Lower leg skin (tissue), 3 donors: ENCODE measurements around the gene HSP90AB1.

Source experiments
- POLR2A ChIP-seq, 2 donors: fragments of 450-650 bp; IDR thresholded peaks; one replicate each; pipeline ENCODE4 v1.6.1; 2016 to 2017; ENCODE audit warnings: antibody characterized with exemption in 2 of 2, mild to moderate bottlenecking in 1 of 2, moderate library complexity in 1 of 2
- TF ChIP-seq, protein P1 (sequence below), 3 donors: fragments of 450-650 bp; IDR thresholded peaks; one replicate each; pipeline ENCODE4 v1.5.1; 2016; ENCODE audit warnings: antibody characterized with exemption in 3 of 3, mild to moderate bottlenecking in 3 of 3, moderate library complexity in 2 of 3

DNA sequence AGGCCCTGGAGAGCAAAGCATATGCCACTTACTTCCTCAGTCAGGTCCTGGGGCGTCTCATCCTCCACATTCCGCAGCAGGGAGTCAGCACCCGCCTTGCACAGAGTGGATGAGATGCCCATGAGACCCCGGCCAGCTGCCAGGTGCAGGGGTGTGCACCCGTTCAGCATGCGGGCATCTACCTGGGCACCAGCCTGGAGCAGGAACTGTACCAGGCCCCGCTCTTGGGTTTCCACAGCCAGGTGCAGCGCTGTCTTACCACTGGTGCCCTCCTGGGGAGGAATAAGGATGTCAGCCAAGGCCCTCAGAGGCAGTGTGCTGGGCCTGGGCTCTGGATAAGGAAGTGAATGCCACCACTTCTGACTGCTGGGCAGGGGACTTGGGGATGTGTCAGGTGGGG lies 13.1 kb downstream of the HSP90AB1 start:
- TF ChIP-seq, protein P1, sequence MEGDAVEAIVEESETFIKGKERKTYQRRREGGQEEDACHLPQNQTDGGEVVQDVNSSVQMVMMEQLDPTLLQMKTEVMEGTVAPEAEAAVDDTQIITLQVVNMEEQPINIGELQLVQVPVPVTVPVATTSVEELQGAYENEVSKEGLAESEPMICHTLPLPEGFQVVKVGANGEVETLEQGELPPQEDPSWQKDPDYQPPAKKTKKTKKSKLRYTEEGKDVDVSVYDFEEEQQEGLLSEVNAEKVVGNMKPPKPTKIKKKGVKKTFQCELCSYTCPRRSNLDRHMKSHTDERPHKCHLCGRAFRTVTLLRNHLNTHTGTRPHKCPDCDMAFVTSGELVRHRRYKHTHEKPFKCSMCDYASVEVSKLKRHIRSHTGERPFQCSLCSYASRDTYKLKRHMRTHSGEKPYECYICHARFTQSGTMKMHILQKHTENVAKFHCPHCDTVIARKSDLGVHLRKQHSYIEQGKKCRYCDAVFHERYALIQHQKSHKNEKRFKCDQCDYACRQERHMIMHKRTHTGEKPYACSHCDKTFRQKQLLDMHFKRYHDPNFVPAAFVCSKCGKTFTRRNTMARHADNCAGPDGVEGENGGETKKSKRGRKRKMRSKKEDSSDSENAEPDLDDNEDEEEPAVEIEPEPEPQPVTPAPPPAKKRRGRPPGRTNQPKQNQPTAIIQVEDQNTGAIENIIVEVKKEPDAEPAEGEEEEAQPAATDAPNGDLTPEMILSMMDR (IDR thresholded peaks at IDR 0.05) = no peak
- TF ChIP-seq POLR2A (IDR thresholded peaks at IDR 0.05) = no peak
